ENCODE measurements around the gene ZNG1A.
"Not testable (repeated sequence)": the region's sequence is repeated elsewhere in the genome, so short reads cannot be mapped to it uniquely, and the experiment has no call there.

The ZNG1A gene

GRCh38 chr9:178140-178825 lies 573 bp downstream of the ZNG1A start:
- peak overlapping the region; percentile 60 for H3K9ac ChIP-seq (ENCODE audit: low read length)
- H3K27ac ChIP-seq (ENCODE audit: low read depth, low read length); H3K27me3 ChIP-seq (ENCODE audit: control insufficient read depth, insufficient read depth, low read length); H3K4me1 ChIP-seq (ENCODE audit: control insufficient read depth, insufficient read depth, low read length); H3K36me3 ChIP-seq (ENCODE audit: control insufficient read depth, insufficient read depth, low read length); H3K9me3 ChIP-seq (ENCODE audit: control insufficient read depth, insufficient read depth, low read depth, low read length): not testable (repeated sequence)
- H3K4me3 ChIP-seq (ENCODE audit: low read depth, low read length), result peak overlapping the region; percentile 64

- not testable (repeated sequence) for H3K27me3 ChIP-seq (ENCODE audit: control insufficient read depth, insufficient read depth, low read length); H3K36me3 ChIP-seq (ENCODE audit: control insufficient read depth, insufficient read depth, low read length); H3K4me3 ChIP-seq (ENCODE audit: low read depth, low read length); H3K9me3 ChIP-seq (ENCODE audit: control insufficient read depth, insufficient read depth, low read depth, low read length); H3K4me1 ChIP-seq (ENCODE audit: control insufficient read depth, insufficient read depth, low read length); H3K27ac ChIP-seq (ENCODE audit: low read depth, low read length); H3K9ac ChIP-seq (ENCODE audit: low read length)
Observed at GRCh38 chr9:169757-170156, 9.1 kb downstream of the ZNG1A start.

GRCh38 chr9:159871-160270 lies 19.0 kb downstream of the ZNG1A start:
- H3K36me3 ChIP-seq (ENCODE audit: control insufficient read depth, insufficient read depth, low read length); H3K9ac ChIP-seq (ENCODE audit: low read length); H3K27me3 ChIP-seq (ENCODE audit: control insufficient read depth, insufficient read depth, low read length); H3K4me3 ChIP-seq (ENCODE audit: low read depth, low read length); H3K9me3 ChIP-seq (ENCODE audit: control insufficient read depth, insufficient read depth, low read depth, low read length); H3K4me1 ChIP-seq (ENCODE audit: control insufficient read depth, insufficient read depth, low read length); H3K27ac ChIP-seq (ENCODE audit: low read depth, low read length): not testable (repeated sequence)

- H3K4me3 ChIP-seq (ENCODE audit: low read depth, low read length); H3K27me3 ChIP-seq (ENCODE audit: control insufficient read depth, insufficient read depth, low read length); H3K9ac ChIP-seq (ENCODE audit: low read length); H3K9me3 ChIP-seq (ENCODE audit: control insufficient read depth, insufficient read depth, low read depth, low read length); H3K4me1 ChIP-seq (ENCODE audit: control insufficient read depth, insufficient read depth, low read length); H3K36me3 ChIP-seq (ENCODE audit: control insufficient read depth, insufficient read depth, low read length); H3K27ac ChIP-seq (ENCODE audit: low read depth, low read length): not testable (repeated sequence)
Observed at GRCh38 chr9:151173-151572, 27.7 kb downstream of the ZNG1A start.

- not testable (repeated sequence) for H3K9ac ChIP-seq (ENCODE audit: low read length); H3K36me3 ChIP-seq (ENCODE audit: control insufficient read depth, insufficient read depth, low read length); H3K4me3 ChIP-seq (ENCODE audit: low read depth, low read length); H3K27me3 ChIP-seq (ENCODE audit: control insufficient read depth, insufficient read depth, low read length); H3K9me3 ChIP-seq (ENCODE audit: control insufficient read depth, insufficient read depth, low read depth, low read length); H3K27ac ChIP-seq (ENCODE audit: low read depth, low read length); H3K4me1 ChIP-seq (ENCODE audit: control insufficient read depth, insufficient read depth, low read length)
Observed at GRCh38 chr9:139880-140279, 39.0 kb downstream of the ZNG1A start.

GRCh38 chr9:117995-118467 lies 60.8 kb downstream of the ZNG1A start, which contains the start of gene FOXD4:
Gene FOXD4 (minus strand): TSS chr9:118417. CDS start chr9:118119, 298 bp downstream.
- not testable (repeated sequence) for H3K27ac ChIP-seq (ENCODE audit: low read depth, low read length); H3K4me1 ChIP-seq (ENCODE audit: control insufficient read depth, insufficient read depth, low read length); H3K36me3 ChIP-seq (ENCODE audit: control insufficient read depth, insufficient read depth, low read length); H3K9me3 ChIP-seq (ENCODE audit: control insufficient read depth, insufficient read depth, low read depth, low read length); H3K9ac ChIP-seq (ENCODE audit: low read length)
- peaks cover 52% of the 10 kb centered on the region for H3K27me3 ChIP-seq (ENCODE audit: control insufficient read depth, insufficient read depth, low read length)
- H3K4me3 ChIP-seq (ENCODE audit: low read depth, low read length), result peak within 1 kb of the TSS; percentile 44

- peak overlapping the region; percentile 44 for H3K4me3 ChIP-seq (ENCODE audit: low read depth, low read length)
- H3K27me3 ChIP-seq (ENCODE audit: control insufficient read depth, insufficient read depth, low read length), result peaks cover 59% of the 10 kb centered on the region
- not testable (repeated sequence) for H3K36me3 ChIP-seq (ENCODE audit: control insufficient read depth, insufficient read depth, low read length)
Observed at GRCh38 chr9:117144-117994, 61.5 kb downstream of the ZNG1A start.

GRCh38 chr9:116239-117077 lies 62.4 kb downstream of the ZNG1A start:
- H3K27ac ChIP-seq (ENCODE audit: low read depth, low read length); H3K9me3 ChIP-seq (ENCODE audit: control insufficient read depth, insufficient read depth, low read depth, low read length); H3K9ac ChIP-seq (ENCODE audit: low read length); H3K36me3 ChIP-seq (ENCODE audit: control insufficient read depth, insufficient read depth, low read length); H3K4me3 ChIP-seq (ENCODE audit: low read depth, low read length); H3K4me1 ChIP-seq (ENCODE audit: control insufficient read depth, insufficient read depth, low read length): not testable (repeated sequence)
- H3K27me3 ChIP-seq (ENCODE audit: control insufficient read depth, insufficient read depth, low read length), result peaks cover 68% of the 10 kb centered on the region

More at GRCh38 chr9:117144-117994, 61.5 kb downstream of the ZNG1A start:
- not testable (repeated sequence) for H3K9ac ChIP-seq (ENCODE audit: low read length); H3K4me1 ChIP-seq (ENCODE audit: control insufficient read depth, insufficient read depth, low read length); H3K27ac ChIP-seq (ENCODE audit: low read depth, low read length); H3K9me3 ChIP-seq (ENCODE audit: control insufficient read depth, insufficient read depth, low read depth, low read length)

GRCh38 chr9:115118-115451 lies 63.8 kb downstream of the ZNG1A start:
- H3K27ac ChIP-seq (ENCODE audit: low read depth, low read length); H3K36me3 ChIP-seq (ENCODE audit: control insufficient read depth, insufficient read depth, low read length); H3K9me3 ChIP-seq (ENCODE audit: control insufficient read depth, insufficient read depth, low read depth, low read length); H3K4me1 ChIP-seq (ENCODE audit: control insufficient read depth, insufficient read depth, low read length); H3K4me3 ChIP-seq (ENCODE audit: low read depth, low read length); H3K9ac ChIP-seq (ENCODE audit: low read length): not testable (repeated sequence)
- peaks cover 76% of the 10 kb centered on the region for H3K27me3 ChIP-seq (ENCODE audit: control insufficient read depth, insufficient read depth, low read length)

- H3K36me3 ChIP-seq (ENCODE audit: control insufficient read depth, insufficient read depth, low read length); H3K9ac ChIP-seq (ENCODE audit: low read length); H3K27ac ChIP-seq (ENCODE audit: low read depth, low read length); H3K4me1 ChIP-seq (ENCODE audit: control insufficient read depth, insufficient read depth, low read length); H3K9me3 ChIP-seq (ENCODE audit: control insufficient read depth, insufficient read depth, low read depth, low read length): not testable (repeated sequence)
- H3K4me3 ChIP-seq (ENCODE audit: low read depth, low read length), result peak overlapping the region; percentile 54
- H3K27me3 ChIP-seq (ENCODE audit: control insufficient read depth, insufficient read depth, low read length), result peaks cover 82% of the 10 kb centered on the region
Observed at GRCh38 chr9:114267-115117, 64.4 kb downstream of the ZNG1A start.

Data from HUES6 (cell line).